ENCODE results near the gene GDPD5.

Gene GDPD5

DNA sequence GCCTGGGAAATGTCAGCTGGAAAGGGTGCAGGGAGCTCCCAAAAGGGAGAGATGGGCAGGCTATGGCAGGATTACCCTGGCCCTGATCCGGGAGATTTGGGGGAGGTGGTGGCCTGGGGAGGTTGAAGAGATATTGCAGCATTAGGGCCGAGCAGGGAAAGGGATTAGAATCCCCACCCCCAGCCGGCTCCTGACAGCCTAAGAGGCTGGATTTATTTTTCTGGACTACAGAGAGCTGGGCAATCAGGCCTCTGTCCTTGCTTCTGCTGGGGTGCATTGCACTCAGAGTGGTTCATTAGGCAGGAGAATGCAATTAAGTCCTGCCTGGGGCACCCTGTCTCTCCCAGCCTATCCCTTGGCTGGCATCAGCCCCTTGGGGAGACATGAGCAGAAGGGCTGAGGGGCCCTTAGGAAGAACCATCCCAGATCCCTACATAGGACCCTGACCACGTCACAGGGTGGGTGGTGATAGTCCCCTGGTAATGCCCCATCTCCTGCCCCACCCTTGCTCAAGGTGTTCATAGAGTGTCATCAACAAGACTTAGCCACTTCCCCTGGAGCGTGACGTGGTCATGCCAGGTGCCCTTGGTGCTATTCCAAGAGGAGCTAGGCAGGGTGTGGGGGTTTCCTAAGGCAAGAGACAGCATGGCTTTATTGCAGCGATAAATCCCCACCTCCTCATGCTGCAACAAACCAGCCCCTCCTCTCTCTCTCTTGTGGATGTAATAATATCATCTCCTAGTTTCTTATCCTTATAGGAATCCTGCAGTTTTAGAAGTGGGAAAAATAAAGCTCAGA is 54.4 kb downstream of the GDPD5 start:
- DNase-seq: no peak

DNA sequence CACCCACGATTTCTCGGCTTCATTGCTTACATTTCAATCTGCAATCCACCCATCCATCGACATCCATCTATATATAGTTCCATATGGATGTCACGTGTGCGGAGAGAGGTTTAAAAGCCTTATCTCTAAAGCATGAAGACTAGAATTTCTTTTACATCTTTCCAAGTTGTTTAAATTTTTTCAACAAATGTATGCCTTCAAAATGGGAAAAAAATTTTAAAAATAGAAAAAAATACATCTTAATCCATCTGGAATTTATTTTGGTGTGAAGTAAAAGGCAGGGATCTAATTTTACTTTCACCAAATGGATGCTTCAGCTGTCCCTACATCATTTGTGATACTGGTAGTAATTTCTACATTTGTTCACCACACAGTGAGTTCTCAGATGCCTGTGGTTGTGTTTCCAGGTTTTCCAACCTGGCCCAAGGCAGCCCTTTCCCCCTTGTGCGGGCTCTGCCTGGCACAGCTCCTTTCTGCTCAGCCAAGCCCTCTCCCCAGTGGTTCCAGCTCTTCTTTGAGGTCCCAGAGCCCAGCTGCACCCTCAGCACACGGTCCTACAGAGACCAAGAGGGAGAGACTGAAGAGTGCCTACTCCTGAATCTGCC is 55.2 kb downstream of the GDPD5 start:
- DNase-seq: no peak

DNA sequence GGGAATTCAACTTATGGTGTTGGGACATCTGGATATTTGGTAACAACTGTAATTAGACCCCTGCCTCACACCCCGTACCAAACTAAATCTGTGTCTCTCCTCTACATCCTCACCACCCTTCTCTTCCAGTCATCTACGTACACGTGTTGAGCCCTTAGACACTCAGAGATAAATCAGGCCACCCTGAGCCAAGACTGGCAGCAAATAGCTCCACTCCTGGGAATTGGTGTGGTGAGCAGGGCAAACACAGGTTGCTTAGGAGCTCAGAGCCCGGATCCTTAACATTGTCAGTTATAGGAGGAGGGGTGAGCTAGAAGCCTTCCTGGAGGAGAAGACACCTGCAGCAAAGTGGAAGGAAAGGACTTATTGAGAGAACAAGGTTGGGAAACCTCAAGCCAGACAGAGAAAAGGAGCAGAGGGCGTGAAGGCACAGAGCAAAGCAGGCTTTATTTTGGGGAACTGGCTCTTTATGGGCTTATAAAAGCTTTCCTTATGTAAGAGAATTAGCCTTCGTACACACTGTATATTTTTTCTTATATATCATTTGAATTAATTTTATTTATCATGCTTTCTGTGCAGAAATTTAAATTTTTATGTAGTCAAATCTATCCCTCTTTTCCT is 55.8 kb downstream of the GDPD5 start:
- DNase-seq: no peak

DNA sequence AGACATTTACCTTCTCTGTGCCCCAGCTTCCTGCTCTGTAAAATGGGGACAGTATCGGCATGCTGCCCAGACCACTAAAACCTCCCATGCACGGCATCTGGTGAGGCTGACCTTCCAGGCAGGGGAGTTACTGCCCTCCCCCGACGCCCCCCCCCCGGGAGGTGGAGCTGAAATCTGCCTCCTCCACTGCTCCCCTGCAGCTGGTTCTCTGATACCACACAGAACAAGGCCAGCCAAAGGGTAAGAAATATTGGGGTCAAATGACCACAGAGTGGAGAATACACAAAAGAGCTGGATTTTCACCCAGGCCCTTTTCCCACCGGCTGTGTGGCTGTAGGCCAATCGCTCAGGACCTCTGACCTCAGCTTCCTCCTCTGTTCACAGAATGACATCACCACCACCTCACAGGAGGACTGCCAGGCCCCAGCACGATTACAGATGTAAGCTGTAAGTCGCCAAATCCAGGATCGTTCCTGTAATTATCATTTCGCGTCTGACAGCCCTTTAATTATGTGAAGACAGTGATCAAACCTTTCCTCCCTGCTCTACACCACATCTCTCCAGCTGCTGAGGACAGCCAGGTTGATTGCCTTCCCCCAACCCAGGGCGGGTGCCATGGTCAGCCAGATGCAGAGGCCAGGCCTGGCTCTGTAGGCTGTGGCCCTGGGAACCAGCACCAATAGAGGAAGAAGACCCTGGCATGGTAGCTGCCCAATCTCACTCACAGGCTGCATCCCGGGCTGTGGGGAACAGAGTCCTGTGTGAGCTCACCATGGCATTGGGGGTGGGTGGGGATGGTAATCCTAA is 57.0 kb downstream of the GDPD5 start:
- DNase-seq: peak; percentile 12 to 33 (median 22)

DNA sequence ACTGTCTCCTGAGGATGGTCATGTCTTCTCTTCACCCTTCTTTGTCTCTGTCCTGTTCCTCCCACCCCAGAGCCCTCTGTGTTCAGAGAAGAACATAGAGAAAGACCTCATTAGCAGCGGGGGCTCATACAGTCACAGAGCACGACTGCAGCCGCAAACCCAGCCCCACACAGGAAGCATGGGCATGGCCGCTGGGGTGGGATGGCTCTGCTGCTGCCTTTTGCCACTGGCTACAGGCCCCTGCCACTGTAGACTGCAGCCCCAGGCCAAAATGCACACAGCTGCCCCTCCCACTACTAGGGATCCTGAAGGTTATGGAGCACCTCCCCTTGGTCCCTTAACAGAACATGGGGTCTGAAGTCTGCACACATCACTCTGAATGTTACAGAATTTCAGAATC is 57.9 kb downstream of the GDPD5 start:
- DNase-seq: no peak

DNA sequence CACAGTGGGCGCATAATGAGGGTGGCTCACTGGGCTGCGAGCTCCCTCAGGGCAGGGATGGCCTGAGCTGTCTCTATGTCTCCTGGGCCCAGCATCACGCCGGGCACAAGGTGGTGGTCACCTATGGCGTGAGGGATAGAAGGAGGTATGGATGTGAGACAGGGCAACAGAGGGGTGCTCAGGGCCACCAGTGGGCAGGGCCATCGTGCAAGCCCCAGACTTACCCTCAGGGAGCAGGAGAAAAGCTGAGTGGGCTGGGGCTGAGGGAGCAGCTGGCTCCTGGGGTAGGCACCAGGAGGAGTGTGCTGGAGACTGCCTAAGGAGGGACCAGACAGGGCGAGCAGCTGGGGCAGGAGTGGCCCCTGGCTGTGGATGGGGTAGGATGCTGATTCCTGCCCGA is 58.4 kb downstream of the GDPD5 start:
- no peak for DNase-seq

DNA sequence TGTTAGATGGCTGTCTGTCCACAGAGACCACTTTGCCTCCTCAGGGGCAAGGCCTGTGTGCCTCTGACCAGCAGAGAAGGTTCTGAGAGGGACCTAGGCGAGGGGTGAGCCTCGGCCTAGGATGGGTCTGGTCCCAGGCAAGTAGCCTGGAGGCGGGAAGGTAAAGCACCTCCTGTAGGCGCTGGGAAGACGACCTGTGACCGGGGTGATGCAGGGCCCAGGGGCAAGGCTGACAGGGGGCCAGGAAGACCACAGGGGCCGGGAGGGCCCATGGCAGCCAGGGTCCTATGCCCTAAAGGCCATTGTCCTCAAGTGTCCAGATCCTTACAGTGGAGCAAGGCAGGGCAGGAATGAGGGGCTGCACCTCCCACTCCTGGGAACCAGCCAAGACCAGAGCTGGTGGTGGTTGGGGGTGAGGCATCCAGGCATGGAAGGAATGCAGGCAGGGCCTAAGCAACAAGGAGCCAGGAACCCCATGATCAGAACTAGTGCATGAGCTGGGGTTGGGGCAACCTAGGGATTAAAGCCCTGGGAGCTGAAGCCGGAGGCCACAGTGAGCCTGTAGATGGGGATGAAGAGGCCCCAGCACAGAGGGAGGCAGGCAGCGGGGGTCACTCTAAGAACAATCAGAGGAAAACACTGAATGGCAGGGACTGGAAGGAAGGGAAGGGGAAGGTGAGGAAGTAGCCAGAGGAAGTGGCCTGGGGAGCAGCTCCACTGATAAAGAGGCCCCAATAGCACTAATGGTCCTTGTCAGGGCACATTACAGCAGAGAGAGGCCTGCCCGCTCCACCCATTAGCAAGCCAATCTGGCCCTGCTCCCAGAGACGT is 59.8 kb downstream of the GDPD5 start:
- DNase-seq: no peak

DNA sequence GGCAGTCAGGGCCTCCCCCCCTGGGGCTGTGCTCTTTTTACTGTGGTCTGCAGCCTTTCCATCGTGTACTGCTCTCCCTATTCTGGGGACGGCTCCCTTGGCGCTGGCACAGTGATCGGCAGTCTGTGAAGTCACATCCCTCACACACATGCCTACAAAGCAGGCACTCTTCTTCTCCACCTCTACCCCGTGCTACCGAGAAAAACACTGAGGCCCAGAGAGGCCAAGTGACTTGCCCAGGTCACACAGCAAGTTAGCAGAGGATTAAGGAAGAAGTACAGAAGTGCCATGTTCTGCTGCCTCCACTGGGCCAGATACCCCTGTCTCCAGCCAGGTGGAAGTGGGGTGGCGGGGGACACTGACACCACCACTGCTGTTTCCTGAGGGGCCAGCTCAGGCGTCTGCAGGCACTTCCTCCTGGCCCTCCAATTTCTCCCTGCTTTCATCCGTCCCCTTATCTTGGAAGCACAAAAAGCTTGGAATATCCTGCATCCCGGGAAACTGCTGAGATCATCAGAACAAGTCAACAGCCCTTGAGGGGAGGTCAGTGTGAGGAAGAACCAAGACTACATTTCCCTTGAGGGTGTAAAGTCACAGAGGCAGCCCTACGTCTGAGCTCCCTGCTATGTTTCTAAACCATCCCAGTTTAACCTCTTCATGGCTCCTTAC is 62.5 kb downstream of the GDPD5 start:
- DNase-seq: no peak

DNA sequence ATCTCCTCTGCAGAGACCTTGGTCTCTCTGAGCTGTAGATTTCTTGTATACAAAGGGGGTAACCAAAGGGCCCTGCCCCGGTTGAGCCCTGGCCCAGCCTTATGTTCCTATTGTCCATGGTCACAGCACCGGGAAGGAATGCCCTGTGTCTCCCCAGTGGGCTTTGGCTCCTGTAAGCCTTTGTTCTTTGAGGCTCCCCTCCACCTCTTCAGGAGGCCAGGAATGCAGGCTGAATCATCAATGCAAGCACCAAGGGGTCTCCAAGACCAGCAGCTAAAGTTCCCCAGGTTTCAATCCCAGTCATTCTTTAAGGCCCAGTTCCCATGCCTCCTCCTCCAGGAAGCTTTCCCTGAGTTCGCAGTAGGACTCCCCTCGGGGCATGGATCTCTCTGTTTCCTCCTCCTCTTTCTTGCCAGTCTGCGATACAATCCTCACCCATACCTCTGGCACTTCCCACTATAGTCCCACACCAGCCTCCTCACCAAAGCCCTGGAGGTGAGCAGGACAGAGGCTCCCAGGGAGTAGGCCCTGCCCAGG is 63.6 kb downstream of the GDPD5 start:
- DNase-seq: no peak

DNA sequence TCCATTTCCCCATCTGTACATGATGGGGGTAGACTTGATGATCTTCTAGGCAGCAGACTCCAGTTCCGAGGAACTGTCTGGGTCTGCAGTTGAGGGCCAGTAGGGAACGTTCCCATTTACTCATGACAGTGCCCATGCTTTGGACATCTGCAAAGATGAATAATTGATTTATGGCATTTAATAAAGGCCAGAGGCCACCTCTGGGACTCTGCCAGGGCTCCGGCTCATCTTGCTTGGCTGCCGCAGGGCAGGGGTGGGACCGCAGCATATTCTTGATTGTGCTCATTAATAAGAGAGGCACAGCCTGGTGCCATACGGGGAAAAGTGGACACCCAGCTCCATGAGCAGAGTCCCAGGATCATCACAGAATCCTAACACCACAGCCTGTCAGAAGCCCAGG is 64.6 kb downstream of the GDPD5 start:
- no peak for DNase-seq

DNA sequence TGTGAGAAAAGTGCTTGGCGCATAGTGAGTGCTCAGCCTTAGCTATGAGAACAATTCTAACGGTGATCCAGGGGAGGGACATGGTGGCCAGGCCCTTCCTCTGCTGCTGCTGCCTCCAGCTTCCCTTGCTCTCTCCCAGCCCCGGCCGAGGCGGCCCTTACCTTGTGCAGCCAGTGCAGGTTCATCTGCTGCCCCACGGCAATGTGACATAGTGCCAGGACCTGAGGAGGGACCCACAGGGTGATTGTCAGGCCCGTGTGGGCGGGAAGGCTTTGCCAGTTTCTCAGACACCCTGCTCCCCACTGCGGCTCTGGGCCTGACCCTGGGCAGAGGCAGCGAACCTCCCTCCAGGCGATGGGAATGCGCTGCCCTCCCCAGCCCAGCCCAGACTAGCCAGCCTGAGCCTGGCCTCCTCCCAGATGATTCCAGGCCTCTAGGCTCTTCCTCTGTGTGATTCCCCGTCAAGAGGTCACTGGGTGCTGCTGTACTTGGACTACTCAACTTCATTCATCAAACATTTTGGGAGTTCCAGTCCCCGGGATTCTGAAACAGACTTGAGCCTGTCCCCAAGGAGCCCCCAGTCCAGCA is 69.1 kb downstream of the GDPD5 start:
- no peak for DNase-seq

DNA sequence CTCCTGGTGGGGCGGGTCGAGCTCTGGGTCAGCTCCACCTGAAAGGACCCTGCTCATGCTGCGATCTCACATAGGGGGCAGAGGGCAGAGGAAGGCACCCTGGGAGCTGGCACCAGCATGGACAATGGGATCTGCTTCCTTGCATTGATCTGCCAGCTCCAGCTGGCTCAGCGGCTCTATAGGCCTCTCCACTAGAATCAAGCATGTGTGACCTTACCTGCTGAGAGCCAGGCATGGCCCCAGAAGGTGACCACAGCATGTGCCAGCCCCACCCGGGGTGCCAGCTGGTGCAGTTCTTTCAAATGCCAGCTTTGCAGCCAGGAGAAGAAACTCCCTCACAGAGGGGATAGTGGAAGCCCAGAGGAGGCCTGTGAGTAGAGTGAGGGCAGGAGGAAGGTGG is 70.8 kb downstream of the GDPD5 start:
- no peak for DNase-seq

DNA sequence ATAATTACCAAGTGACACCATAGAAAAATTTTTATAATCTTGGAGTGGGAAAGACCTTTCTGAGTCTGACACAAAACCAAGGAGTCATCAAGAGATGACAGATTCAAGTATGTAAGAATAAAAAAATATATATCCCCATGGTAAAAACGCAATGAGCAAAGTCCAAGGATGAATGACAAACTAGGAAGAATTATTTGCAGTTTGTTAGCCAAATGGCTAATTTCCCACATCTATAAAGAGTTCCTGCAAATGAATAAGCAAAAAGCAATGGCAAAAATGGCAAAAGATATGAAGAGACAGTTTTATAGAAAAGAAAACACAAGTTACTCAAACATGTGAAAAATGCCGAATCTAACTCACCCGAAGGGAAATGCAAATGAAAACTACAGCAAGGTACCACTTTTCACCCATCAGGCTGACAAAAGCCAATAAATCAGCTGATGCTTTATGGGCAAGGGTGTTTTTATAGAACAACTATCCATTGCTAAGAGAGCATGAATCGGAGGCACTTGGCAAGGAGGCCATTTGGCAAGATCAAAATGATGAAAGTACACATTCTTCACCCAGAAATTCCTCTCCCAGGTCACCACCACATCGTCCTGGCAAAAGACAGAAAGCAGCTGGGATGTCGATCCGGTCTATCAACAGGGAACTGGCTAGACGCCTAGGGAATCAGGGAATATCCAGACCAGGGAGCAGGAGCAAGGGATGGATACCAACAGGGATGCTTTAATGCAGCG is 71.7 kb downstream of the GDPD5 start:
- no peak for DNase-seq

DNA sequence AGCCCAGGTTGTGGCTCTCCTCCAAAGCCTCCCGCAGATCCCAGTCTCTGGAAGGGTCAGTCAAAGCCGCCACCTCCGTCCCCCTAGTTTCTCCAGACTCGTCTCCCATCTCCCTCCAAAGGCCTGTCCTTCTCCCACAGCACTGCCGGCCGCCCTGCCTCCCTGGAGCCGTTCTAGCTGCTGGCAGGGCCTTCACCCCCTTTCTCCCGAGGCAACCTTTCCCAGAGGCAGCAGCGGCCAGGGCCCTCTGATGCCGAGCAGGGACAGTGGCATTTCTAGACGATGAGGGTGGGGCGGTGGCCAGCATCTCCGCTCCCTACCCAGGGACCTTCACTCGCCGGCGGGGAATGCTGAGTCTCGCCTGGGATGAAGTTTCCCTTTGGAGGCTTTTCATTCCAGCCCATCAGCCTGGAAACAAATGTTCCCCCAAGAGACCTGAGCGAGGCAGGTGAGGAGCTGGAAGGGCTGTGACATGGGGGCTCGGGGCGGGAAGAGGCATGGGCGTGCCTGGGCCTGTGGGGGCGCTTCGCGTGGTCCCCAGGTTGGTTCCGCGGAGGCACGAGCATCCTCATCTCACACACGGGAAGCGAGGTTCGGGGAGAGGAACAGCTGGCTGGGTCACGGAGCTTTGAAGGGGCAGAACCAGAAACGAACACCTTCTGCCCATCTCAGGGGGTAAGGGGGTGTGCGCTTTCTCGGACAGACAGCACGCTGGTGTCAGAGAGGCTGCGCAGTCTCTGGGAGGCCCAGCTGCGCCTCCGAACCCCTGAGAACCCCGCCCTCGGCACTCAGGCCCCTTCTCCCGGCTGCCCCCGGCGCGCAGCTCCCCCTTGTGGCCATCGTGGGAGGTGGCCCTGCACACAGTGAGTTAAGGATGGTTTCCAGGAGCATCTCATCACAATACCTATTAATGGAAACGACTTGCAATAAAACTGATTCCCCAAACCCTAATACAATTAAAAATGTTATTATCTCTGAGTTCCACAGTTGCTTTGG is 74.6 kb downstream of the GDPD5 start:
- peak in 1 of 4 experiments; percentile 40 for DNase-seq

DNA sequence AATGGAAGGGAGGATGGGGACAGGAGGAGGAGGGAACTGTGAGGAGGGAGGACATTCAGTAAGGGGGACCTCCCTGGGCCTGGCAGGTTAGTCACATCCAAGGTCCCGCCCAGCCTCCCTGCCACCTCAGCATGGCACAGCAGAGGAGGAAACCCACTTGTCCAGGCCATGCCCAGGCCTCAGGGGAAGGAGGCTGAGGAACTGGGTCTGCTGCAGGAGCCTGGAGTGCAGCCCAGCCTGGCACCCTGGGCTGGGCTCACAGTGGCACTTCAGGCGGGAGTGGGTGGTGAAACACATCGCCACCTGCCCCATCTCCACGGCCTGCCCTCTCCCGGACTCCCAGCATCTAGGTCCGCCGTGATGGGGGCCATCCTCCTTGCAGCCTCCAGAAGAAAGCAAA is 75.5 kb downstream of the GDPD5 start:
- no peak for DNase-seq

DNA sequence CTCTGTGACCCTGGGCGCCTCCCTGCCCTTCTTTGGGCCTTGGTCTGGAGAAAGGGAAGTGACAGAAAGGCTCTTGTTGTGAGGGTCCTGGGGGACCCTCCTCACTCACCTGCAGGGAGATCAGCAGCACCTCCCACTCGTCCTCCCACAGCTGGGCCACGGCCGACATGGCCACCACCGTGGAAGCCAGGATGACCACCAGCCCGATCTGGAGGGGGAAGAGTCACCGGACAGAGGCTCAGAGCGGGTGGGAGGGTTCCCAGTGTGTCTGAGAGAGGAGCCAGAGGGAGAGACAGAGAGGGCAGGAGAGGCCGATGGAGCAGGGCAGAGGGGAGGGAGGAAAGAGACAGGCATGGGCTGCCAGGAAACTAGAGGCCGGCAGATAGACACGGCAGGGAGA is 76.0 kb downstream of the GDPD5 start:
- DNase-seq: no peak

DNA sequence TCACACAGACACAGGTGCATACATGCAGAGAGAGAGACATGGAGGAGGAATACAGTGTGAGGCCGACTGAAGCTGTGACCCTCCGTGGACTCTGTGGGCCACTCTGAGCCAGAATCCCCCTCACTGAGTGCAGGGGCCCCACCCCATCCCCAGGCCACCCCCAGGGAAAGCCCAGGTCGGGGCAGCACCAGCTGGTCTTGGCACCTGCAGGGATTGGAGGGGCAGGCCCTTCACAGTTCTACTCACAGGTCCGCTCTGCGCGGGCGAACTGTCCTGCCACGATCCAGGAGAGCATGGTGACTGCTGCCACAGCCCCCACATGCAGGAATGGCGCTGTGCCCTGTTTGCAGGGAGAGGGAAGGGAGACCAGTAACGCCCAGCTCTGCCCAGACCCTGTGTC is 76.5 kb downstream of the GDPD5 start:
- no peak for DNase-seq

DNA sequence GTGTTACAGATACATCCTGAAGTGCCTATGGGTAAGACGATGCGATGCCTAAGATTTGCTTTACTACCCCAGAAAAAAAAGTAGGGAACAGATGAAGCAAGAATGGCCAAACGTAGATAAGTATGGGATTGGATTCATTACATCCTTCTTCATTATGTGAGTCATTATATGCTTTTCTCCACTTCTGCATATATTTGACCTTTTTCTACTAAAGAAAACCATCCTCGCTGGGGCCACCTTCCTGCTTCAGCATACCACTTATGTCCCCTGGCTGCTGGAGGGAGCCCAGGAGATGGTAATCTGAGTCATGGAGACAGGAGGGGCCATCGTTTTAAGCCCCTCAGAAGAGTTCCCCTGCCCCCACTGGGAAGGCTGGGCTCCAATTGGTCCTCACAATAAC is 78.3 kb downstream of the GDPD5 start:
- DNase-seq: no peak

Data from suppressor macrophage (primary cell).